Left ventricle myocardium superior (tissue), 1 donor: ENCODE measurements around the gene SUSD2. TPM values are rescaled to one million over a fixed set of nuclear protein-coding genes. Genes with fewer than 3 reads are reported as not detected.
"Not testable (repeated sequence)": the region's sequence is repeated elsewhere in the genome, so short reads cannot be mapped to it uniquely, and the experiment has no call there.

Experiments
- ATAC-seq: fragments of 200-7000 bp; cut with Tn5 transposase; one replicate; pipeline ENCODE4 v1.9.1; 2020; ENCODE audit warnings: mild to moderate bottlenecking, moderate library complexity
- DNase-seq: peaks from one replicate; pipeline ENCODE4 v3.0.0-alpha.2; 2020
- intact Hi-C: fragments of 100-400 bp; cut with micrococcal nuclease; formaldehyde crosslinking; loops from one replicate; pipeline ENCODE4 v1.11.0; 2022
- total RNA-seq: library from RNA; stranded (reverse); fragmentation: NEBNext Ultra II Directional; extraction: Animal tissue kit (Norgen Biotek cat#: 25700); gene quantifications from one replicate; pipeline ENCODE4 v1.2.1, GENCODE V29; 2021
- donor health status: DM: no; HTN: yes; CAD: no; lungs with severe emphysema.

Gene SUSD2
- total RNA-seq, 1 donor from 2014 or later, result 3.3 TPM

DNA sequence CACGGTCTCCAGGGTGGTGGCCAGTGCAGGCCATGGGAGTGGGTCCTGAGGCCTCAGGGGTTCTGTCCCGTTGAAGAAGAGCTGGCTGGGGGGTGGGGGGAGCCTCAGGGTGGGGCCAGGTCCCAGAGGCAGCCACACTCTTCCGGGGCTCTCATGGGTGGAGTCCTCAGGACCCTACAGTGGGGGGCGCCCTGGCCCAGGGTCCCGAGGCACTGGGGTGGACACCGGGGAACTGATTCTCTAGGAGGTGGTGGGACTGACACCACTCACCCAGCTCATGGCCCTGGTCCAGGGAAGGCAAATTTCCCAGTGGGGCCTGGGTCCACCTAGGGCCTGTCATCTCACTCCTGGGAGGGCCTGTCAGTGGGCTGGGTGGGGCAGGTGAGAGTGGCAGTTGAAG lies 50.8 kb downstream of the SUSD2 start:
- no peak for DNase-seq
- ATAC-seq, result no peak
- intact Hi-C loops, result no loop called here

GRCh38 chr22:24232725-24233124 lies 51.4 kb downstream of the SUSD2 start:
- intact Hi-C loops, result no loop called here
- ATAC-seq (no peak), DNase-seq (no peak)

- DNase-seq (no peak), ATAC-seq (no peak)
- intact Hi-C loops, result no loop called here
Measured at GRCh38 chr22:24233235-24233634, 51.9 kb downstream of the SUSD2 start.

- intact Hi-C loops, result no loop called here
- DNase-seq (no peak), ATAC-seq (no peak)
Measured at GRCh38 chr22:24233816-24234215, 52.5 kb downstream of the SUSD2 start.

DNA sequence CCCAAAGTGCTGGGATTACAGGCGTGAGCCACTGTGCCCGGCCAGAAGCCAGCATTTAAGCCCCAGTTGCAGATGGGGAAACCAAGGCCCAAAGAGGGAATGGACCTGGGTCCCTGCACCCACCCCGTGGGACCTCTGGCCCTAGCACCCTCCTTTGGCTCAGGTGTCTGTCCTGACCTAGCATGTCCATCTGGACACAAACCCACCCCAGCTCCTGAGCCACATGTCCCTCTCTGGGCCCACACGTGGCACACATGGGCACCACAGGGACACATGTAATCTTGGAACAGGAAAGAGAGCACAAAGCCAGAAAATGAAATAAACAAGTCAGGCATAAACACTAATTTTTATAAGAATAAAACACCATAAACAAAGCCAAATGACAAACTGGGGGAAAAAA lies 54.0 kb downstream of the SUSD2 start:
- intact Hi-C loops, result no loop called here
- ATAC-seq (no peak), DNase-seq (no peak)

GRCh38 chr22:24236656-24237055 lies 55.4 kb downstream of the SUSD2 start:
- ATAC-seq, result no peak
- intact Hi-C loops, result no loop called here
- DNase-seq, result no peak

DNA sequence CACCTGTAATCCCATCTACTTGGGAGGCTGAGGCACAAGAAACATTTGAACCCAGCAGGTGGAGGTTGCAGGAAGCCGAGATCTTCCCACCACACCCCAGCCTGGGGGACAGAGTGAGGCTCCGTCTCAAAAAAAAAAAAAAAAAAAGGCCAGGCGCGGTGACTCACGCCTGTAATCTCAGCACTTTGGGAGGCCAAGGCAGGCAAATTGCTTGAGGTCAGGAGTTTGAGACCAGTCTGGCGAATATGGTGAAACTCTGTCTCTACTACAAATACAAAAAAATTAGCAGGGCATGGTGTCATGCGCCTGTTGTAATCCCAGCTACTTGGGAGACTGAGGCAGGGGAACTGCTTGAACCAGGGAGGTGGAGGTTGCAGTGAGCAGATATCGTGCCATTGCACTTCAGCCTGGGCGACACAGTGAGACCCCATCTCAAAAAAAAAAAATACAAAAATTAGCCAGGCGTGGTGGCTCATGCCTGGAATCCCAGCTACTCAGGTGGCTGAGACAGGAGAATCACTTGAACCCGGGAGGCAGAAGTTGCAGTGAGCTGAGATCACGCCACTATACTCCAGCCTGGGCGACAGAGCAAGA lies 56.9 kb downstream of the SUSD2 start:
- ATAC-seq, intact Hi-C loops, DNase-seq: not testable (repeated sequence)

Other genes with a start within 250 kb of the SUSD2 start
- 3.2 TPM for gene GSTT2B, start 220.3 kb upstream of the SUSD2 start, total RNA-seq
- gene DDTL, start 214.6 kb upstream of the SUSD2 start, total RNA-seq, result 1.6 TPM
- gene DDT, start 207.0 kb upstream of the SUSD2 start, total RNA-seq, result 141 TPM
- 0.42 TPM for gene GSTT2, start 201.4 kb upstream of the SUSD2 start, total RNA-seq
- not detected for gene GSTT4, start 176.0 kb upstream of the SUSD2 start, total RNA-seq
- 40.2 TPM for gene CABIN1, start 170.2 kb upstream of the SUSD2 start, total RNA-seq
- 19.8 TPM for gene GGT5, start 63.6 kb downstream of the SUSD2 start, total RNA-seq
- 52.0 TPM for gene SPECC1L, start 89.3 kb downstream of the SUSD2 start, total RNA-seq
- gene ADORA2A, start 246.1 kb downstream of the SUSD2 start, total RNA-seq, result 4.1 TPM